Measurements from ENCODE around the gene ILDR2.

- no peak for TF ChIP-seq CTCF (IDR thresholded peaks at IDR 0.05; ENCODE audit: extremely low read depth in 1 of 2, insufficient read depth in 1 of 2, low read depth in 1 of 2, low read length in 2 of 2)
- TF ChIP-seq GATA2 (IDR thresholded peaks at IDR 0.05; ENCODE audit: insufficient read depth, insufficient read length, low read depth, low read length) = no peak
- TF ChIP-seq MYC (IDR thresholded peaks at IDR 0.05; ENCODE audit: low read depth, low read length) = no peak
- no peak for TF ChIP-seq MAX (IDR thresholded peaks at IDR 0.05; ENCODE audit: insufficient read depth, insufficient read length)
Observed at GRCh38 chr1:166868639-166869038, 106.7 kb downstream of the ILDR2 start.
